ENCODE results near the gene SLC5A2. TPM values are rescaled to one million over a fixed set of nuclear protein-coding genes. Genes with fewer than 3 reads are reported as not detected.
"Not testable (repeated sequence)": the region's sequence is repeated elsewhere in the genome, so short reads cannot be mapped to it uniquely, and the experiment has no call there.

Gene SLC5A2
- total RNA-seq, 2 donors from 2014 or later: 0.28 to 0.79 TPM

- intact Hi-C loops (cut with DNase I, micrococcal nuclease): no loop called here
- ATAC-seq: no peak
- DNase-seq: no peak
Measured at GRCh38 chr16:31473264-31473984, 9.5 kb upstream of the SLC5A2 start.

DNA sequence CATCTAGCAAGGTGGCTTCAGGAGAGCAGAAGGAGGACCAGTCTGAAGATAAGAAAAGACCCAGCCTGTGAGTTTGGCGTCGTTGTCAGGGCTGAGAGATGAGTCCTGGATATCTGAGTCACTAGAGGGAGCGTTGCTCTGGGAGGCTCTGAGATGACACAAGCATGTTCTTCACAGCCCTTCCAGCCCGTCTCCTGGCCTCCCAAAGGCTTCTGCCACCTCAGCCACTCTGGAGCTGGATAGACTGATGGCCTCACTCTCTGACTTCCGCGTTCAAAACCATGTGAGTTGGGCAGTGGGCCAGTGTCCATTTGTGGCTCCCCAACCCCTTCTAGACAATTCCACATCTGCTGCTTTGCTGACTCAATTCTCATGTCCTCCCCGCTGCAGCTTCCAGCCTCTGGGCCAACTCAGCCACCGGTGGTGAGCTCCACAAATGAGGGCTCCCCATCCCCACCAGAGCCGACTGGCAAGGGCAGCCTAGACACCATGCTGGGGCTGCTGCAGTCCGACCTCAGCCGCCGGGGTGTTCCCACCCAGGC is 8.7 kb upstream of the SLC5A2 start:
- DNase-seq: no peak

DNA sequence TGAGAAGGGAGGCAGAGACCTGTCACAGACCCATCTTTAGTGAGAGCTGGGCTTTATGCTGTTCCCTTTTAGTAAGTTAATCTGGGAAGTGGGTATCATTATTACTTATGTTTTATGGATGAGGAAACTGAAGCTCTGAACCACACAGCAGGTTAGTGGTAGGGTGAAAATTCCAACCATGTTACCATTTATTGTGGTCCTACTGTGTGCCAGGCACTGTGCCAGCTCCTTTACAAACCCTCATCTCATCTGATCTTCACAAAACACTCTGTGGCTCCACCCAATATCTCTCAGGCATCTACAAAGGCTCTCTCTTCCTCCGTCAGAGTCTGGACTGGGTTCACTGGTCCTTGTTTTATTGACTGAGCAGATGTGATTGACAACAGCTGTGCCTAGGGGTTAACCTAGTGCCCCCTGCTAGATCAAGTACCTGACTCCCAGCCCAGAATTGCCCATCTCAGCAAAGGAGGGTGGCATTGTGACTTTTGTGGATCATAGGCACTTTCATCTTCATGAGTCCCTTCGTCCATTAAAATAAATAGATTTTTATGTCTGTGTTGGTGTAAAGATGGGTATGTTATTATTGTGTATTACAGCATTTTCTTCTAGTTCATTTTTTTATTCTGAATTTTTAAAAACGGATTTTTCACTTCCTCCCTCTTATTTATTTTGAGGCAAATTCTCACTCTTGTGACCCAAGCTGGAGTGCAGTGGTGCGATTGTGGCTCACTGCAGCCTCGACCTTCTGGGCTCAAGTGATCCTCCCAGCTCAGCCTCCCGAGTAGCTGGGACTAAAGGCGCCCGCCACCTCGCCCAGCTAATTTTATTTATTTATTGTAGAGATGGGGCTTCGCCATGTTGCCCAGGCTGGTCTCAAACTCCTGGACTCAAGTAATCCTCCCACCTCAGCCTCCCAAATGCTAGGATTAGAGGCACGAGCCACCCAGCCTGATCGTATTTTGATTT is 7.9 kb upstream of the SLC5A2 start:
- intact Hi-C loops (cut with DNase I, micrococcal nuclease): no loop called here
- DNase-seq (no peak), ATAC-seq (no peak)

More for the DNA sequence above, 8.7 kb upstream of the SLC5A2 start:
- no peak for ATAC-seq
- intact Hi-C loops (cut with DNase I, micrococcal nuclease): no loop called here

- DNase-seq (peak; percentile 73 to 75), ATAC-seq (peak; percentile 22)
- intact Hi-C loops (cut with DNase I, micrococcal nuclease): no loop called here
Measured at GRCh38 chr16:31475946-31476302, 7.0 kb upstream of the SLC5A2 start.

DNA sequence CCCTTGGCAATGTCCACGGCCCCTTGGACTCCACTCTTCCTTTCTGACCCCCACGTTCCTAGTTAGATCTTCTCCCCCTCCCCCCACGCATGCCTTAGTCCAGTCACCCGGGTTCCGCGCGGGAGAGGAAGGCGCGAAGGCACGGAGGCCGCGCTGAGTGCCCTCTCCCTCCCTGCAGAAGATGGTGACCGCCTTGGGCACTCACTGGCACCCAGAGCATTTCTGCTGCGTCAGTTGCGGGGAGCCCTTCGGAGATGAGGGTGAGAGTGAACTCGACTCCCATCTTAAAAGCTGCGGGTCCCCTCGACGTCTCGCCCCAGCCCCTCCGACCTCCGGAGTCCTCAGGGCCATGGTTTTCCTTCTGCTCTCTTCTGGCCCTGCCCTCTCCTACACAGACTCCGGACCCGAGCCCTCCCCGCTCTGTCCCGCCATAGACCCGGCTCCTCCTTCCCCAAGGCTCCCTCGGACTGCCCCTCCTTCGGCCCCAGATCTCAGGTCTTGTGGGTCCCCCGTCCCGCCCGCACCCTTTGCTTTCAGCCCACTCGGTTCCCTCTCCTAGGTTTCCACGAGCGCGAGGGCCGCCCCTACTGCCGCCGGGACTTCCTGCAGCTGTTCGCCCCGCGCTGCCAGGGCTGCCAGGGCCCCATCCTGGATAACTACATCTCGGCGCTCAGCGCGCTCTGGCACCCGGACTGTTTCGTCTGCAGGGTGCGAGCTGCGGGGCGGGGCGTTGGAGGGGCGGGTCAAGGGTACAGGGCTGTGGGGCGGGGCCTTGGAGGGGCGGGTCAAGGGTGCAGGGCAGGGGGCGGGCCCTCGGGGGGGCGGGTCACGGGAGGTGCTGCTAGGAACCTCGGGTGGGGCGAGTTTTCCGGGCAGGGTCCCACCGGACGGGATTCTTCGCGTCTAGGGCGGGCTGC is 6.4 kb upstream of the SLC5A2 start:
- DNase-seq: peak; percentile 93 to 98
- intact Hi-C loops (cut with DNase I, micrococcal nuclease): no loop called here
- ATAC-seq: peak; percentile 78

DNA sequence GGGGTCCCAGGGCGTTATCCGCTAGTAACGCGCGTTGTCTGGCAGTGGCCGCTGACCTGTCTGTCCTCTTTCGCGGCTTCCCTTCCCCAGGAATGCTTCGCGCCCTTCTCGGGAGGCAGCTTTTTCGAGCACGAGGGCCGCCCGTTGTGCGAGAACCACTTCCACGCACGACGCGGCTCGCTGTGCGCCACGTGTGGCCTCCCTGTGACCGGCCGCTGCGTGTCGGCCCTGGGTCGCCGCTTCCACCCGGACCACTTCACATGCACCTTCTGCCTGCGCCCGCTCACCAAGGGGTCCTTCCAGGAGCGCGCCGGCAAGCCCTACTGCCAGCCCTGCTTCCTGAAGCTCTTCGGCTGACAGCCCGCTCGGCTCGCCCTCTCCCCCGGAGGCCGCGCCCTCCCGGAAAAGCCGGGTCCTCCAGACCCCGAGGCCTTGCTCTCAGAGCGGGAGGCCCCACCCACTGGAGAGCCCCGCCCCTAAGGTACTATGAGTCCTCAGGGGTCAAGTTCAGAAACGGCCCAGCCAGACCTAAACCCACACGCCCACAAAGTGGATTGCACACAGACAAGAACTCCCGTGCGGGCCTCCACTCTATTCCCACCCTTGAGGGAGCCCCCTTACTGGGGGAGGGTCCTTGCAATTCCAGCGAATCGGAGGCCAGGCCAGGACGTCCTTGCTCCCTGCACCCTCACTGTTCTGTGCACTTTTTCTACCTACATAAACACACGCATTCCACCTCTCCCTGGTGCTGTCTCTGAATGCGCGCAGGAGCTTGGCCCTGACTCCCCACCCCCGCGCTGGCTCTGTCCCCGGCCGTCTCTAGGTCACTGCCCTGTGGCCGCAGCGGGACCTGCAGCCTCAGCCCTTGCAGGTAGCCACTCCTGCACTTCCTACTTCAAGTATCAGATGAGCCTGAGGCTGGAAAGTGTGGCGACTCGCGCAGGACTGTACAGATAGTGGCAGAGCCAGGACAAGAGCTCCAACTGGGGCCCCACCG is 5.4 kb upstream of the SLC5A2 start:
- ATAC-seq (peak; percentile 77), DNase-seq (peak; percentile 92 to 93)
- intact Hi-C loops (cut with DNase I, micrococcal nuclease): no loop called here

- DNase-seq (no peak), ATAC-seq (no peak)
- intact Hi-C loops (cut with DNase I, micrococcal nuclease): no loop called here
Measured at GRCh38 chr16:31478956-31479355, 4.0 kb upstream of the SLC5A2 start.

DNA sequence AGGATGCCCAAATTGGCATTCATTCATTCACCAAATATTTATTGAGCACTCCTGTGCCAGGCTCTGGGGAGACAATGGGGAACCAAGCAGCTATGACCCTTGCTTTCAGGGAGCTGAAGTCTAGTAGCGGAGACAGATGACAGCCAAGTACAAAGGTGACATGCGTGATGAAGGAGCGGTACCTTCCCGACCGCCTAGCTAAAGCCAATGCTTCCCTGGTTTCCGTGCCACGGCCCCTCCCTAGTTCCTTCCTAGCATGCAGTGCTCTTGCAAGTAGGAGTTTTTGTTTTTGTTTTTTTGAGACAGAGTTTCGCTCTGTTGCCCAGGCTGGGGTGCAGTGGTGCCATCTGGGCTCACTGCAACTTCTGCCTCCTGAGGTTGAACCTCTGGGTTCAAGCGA is 3.2 kb upstream of the SLC5A2 start:
- intact Hi-C loops (cut with DNase I, micrococcal nuclease): no loop called here
- DNase-seq (no peak), ATAC-seq (no peak)

DNA sequence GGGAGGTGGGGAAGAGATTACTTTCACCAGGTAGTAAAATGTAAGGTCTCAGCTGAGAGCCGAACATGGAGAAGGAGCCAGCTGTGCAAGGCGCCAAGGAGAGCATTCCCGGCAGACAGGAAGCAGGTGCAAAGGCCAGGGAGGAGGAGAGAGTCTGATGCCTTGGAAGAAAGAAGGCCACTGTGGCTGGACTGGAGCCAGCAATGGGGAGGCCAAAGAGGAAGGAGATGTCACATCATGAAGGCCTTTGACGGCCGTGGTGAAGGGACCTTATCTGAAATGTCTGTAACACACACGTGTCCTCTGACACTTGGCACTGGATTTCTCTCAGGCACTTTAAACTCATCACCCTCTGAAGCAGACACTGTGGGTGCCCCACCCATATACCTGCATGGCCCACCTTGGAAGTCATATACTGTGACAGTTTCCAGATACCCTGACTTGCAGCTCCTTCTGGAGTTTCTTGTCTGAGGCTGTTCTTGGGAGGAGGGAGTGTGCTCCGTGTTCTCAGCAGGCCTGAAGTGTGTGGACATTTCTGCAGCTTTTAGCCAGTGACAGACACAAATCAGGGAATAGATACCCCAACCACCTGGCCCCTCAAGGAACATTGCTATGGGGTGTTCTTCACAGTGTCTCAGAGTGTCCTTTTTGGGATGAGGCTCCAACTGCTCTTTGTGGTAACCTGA is 1.9 kb upstream of the SLC5A2 start:
- intact Hi-C loops (cut with DNase I, micrococcal nuclease): no loop called here
- DNase-seq (peak; percentile 60 to 74), ATAC-seq (no peak)

DNA sequence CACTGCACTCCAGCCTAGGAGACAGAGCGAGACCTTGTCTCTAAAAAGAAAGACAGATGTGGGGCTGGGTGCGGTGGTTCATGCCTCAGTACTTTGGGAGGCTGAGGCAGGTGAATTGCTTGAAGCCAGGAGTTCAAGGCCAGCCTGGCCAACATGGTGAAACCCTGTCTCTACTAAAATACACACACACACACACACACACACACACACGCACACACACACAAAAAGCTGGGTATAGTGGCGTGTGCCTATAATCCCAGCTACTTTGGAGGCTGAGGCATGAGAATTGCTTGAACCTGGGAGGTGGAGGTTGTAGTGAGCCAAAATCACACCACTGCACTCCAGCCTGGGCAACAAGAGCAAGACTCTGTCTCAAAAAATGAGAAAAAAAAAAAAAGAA is 1.1 kb downstream of the SLC5A2 start:
- DNase-seq; intact Hi-C loops (cut with DNase I, micrococcal nuclease); ATAC-seq: not testable (repeated sequence)

DNA sequence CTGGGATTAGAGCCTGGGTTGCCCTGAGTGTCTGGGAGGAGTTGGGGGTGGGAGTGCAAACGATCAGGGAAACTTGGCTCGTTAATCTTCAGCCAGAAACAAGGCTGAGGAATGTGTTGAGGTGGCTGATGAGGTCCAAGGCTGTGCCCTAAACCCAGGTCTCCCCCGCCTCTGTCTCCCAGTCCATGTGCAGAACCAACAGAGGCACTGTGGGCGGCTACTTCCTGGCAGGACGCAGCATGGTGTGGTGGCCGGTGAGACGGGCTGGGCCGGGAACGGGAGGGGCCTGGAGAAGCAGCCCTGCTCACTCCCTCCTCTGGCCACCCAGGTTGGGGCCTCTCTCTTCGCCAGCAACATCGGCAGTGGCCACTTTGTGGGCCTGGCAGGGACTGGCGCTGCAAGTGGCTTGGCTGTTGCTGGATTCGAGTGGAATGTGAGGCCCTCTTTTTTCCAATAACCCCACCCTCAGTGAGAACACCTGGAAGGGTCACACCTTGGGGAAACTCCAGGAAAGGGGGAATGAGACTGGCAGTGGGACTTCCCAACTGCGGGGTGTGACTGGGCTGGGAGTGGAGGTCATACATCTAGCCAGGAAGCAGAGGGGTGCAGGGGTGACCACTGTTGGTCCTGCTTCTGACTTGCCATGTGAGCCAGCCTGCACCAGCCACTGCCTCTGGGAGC is 1.7 kb downstream of the SLC5A2 start:
- DNase-seq (peak; percentile 65 to 90), ATAC-seq (peak; percentile 62)
- intact Hi-C loops (cut with DNase I, micrococcal nuclease): no loop called here

GRCh38 chr16:31485571-31485970 is 2.6 kb downstream of the SLC5A2 start:
- DNase-seq (no peak), ATAC-seq (no peak)
- intact Hi-C loops (cut with DNase I, micrococcal nuclease): no loop called here

DNA sequence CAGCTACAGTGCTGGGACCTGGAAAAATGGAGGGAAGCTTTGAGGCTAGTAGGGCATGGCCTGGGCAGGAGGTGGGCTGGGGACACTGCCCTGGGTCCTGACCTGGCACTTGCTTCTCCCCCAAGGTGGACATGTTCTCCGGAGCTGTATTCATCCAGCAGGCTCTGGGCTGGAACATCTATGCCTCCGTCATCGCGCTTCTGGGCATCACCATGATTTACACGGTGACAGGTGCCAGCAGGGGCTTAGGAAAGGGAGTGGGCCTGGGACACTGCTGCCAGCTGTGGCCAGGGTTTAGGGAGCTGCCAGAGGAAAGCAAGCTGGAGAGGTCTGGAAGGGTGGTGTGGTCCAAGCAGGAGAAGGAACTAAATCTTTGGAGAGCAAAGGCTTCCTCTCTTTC is 3.1 kb downstream of the SLC5A2 start:
- DNase-seq: no peak
- no peak for ATAC-seq
- intact Hi-C loops (cut with DNase I, micrococcal nuclease): no loop called here

DNA sequence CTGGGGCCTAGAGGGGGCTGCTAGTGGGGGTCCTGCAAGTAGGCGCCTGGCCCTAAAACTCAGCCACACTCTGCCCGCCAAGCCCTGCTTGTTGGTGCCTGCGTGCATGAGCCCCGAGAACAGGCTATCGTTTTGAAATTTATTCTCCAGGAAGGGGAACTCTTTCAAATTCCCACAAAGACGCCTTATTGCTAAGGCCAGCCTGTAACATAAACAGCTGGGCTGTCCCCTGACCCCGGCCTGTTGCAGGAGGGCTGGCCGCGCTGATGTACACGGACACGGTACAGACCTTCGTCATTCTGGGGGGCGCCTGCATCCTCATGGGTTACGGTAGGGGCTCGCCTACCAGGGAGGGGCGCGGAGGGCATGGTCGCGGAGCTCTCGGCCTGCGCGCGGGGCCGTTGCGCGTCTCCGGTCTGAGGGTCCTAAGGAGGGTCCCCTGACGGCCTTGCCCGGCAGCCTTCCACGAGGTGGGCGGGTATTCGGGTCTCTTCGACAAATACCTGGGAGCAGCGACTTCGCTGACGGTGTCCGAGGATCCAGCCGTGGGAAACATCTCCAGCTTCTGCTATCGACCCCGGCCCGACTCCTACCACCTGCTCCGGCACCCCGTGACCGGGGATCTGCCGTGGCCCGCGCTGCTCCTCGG is 4.3 kb downstream of the SLC5A2 start:
- peak; percentile 4 for ATAC-seq

DNA sequence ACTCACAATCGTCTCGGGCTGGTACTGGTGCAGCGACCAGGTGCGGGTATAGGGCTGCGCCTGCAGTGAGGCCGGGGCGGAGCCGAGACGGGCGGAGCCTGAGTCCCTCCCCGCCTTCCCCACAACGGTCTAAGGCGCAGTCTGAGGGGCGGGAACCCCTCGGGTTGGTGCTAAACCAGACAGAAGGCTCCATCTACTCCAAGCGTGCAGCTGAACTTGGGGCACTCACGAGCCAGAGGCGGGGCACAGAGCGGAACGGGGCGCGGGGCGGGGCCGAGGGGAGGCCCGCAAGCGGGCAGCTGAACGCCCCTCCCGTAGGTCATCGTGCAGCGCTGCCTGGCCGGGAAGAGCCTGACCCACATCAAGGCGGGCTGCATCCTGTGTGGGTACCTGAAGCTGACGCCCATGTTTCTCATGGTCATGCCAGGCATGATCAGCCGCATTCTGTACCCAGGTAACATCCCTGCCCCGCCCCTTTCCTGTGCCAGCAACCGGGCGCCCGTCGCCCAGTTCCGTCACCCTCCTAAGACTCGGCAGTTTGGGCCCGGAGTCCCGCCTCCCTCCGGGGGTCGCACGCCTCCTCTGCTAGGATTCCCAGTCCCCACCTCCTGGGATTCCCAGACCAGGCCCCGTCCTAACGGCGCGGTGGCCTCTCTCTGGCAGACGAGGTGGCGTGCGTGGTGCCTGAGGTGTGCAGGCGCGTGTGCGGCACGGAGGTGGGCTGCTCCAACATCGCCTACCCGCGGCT is 5.0 kb downstream of the SLC5A2 start:
- DNase-seq (peak; percentile 82 to 83), ATAC-seq (peak; percentile 85)
- intact Hi-C loops (cut with DNase I, micrococcal nuclease): no loop called here

More for the DNA sequence above, 4.3 kb downstream of the SLC5A2 start:
- peak; percentile 41 to 42 for DNase-seq
- intact Hi-C loops (cut with DNase I, micrococcal nuclease): no loop called here
